Measurements from ENCODE around the gene CCER1.
"Not testable (repeated sequence)": the region's sequence is repeated elsewhere in the genome, so short reads cannot be mapped to it uniquely, and the experiment has no call there.

The CCER1 gene, protein sequence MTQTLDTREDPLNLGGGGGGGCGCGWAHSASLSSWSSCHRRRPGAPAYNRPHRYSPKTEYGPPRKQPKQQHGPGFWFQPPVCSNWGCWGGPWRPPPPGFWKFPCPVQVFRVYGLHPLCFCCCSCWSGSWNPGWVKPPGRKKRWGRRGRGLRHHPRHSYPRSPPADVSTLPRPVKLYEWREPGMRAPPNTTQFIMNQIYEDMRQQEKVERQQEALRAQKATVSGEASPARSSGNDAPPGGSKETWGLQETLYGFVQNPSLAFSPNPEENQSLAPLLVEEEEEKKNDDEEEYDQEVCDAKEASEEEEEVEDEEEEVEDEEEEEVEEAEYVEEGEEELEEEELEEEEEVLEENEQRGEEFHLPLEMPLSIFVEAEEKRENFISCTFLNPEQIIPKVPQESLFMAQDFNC

DNA sequence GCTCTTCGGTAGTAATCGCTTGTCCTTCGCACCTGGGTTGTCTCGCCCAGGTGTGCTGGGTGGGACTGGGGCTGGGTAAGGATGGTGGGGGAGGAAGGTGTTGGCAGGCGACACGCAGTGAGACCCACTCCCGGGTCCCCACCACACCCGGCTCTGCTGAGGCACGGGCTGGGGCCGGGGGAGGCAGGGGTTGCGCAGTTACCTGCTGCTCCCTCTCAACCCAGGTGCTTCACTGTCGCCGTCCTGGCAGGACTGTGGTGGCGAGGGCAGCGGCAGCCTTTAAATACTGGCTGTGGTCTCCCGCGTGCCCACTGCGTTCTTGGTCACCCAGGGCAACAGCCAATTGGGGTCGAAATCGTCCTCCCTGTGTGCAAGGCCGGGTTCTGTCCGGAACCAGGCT, at the start of gene CCER1:
Gene CCER1 (minus strand): TSS at position 256 of the 400 bp plus-strand sequence. CDS start 434 bp downstream, outside the sequence.
- DNase-seq, result no peak

DNA sequence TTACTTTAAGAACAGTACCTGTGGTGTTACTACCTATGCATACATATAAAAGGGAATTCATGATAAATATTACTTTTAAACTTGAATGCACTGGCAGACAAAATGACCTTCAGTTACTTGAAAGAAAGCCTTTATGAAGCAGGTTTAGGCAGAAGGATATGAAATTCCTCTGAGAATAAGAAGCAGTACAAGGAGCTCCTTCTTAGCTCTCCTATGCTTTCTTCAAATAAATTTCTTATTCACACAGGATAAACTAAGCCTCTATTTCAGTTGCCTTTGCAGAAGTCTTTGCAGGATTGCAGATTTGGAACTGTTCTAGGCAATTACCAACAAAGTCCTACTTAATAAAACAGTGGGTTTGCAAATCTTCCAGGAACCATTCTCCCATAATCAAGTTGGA, 48.8 kb upstream of the CCER1 start:
- DNase-seq, result no peak

DNA sequence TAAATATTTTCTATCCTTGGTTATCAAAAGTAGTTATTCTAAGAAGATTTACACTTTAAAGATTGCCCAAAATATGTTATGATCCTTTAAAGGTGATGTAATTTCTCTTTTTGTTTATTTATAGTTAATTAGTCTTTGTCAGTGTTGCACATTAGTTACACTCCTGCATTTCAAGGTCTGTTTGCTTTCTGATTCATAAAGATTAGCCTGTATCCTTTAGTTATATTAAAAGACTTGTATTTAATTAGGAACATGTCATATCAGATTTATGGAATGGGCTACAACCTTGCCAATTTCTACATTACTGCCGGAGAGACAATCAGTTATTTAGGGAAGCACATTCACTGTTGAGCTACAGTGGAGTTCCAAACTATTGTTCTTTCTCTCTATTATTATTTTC, 46.3 kb upstream of the CCER1 start:
- no peak for DNase-seq

DNA sequence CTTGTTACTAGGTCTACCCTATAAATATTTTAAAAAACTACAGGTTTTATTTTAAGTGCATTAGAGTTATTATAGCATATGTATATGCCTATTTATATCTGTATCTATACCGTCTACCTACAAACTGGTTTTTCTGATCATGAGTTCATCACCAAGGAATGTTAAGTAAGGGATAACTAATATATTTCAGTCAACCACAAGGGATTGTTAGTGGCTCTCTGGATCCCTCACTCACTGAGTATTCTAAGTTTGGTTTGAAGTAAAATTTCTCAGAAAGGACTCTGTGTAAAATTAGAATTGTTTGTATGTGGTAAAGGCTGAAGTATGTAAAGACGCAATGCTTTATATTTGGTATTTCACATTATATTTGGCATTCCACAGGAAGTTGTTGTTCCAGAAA, 45.0 kb upstream of the CCER1 start:
- DNase-seq, result no peak

DNA sequence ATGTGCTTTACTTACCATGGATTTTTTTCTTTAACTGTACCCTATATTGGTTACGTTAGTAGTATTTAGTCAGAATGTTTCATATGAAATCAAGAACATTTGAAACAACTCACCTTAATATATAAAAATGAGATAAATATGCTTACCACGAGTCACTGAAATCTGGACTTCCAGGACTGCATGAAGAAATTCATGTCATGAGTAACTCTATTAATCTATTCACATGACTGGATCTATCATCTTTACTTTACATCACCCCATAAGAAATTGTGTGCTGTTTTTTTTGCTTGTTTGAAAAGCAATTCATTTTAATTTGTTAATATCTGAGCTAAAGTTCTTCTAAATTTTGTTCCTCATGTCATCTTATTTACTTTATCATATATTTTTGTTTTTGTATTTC, 44.6 kb upstream of the CCER1 start:
- no peak for DNase-seq

DNA sequence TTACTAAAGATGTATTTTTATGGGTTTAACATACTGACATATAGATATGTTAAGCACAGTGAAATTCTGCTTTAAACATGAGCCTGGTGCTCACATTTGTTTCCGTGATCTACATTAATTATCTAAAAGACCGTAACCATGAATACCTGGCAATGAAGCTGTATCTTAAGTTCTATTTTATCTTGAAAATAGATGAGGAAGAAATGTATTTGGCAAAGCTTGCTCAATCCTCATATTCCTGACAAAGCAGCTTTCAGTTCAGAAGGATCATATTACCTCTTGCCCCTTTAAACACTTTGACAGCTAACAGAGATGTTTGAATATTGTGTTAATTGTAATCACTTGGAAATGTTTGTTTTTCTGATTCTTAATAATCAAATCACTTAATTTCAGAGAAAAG, 40.0 kb upstream of the CCER1 start:
- DNase-seq, result no peak

DNA sequence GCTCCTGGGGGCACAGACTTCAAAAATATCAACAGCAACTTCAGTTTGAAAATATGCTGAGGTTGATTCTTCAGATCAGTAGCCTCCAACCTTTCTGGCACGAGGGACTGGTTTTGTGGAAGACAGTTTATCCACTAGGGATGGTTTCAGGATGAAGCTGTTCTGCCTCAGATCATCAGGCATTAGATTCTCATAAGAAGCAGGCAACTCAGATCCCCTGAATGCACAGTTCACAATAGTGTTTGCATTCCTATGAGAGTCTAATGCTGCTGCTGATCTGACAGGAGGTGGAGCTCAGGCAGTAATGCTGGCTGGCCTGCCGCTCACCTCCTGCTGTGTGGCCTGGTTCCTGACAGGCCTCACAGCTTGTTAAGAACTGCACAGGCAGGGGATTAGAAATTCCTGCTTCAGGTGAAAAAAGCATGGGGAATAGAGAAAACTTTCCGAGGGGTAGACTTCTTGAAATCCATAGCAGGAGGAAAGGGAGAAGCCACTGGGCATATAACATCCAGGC, 37.0 kb upstream of the CCER1 start:
- no peak for DNase-seq

DNA sequence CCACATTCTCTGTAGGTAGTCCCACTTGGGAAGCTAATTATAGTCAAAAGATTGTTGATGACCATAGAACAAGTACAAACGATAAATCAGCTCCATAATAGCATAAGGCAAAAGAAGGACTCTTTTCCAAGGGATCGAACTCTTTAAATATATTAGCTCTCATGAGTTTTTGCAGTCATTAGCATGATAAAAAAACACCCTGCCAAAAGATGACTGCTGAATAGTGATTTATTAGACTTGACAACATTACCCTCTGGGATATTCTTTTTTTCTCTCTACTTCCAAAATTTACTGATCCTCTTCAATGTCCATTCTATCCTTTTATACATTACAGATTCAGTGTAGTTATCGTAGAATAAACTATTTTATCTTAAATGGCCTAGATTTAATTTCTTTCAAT, 35.6 kb upstream of the CCER1 start:
- DNase-seq, result no peak

DNA sequence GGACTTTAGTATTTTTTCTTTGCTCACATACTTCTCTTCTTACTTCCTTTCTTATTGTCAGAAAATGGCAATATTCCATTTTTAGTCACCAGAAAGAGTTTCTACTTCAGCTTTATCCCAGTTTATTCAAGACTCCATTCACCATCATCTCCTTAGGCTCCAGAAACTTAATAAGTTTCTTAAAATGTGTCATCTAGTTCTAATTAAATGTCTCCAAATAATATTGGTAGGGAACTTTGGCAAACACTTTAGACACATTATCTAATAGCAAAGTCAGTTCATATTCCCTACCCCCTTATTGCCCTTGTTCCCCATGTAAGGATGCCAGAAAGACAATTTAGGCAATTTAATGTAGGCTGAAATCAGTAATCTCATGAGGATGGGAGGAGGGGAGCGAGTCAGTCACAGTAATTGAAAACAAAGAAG, 34.7 kb upstream of the CCER1 start:
- DNase-seq, result no peak

DNA sequence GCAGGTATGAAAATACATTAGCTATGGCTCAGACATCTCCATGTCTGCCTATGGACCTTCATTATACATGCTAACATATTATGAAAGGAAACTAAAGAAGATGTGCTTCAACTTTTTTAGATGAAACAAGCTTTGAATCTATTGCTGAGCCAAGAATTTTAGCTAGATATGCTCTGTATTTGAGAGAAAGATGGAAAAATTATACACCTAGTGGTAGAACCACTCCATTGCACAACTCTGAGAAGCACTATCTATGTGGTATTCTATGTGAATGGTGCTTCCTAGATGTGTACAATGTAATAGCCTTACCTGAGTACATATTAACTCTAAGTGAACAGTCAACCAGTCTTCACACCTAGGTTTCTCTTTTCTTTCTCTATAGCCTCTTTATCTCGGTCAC, 32.5 kb upstream of the CCER1 start:
- DNase-seq, result no peak

DNA sequence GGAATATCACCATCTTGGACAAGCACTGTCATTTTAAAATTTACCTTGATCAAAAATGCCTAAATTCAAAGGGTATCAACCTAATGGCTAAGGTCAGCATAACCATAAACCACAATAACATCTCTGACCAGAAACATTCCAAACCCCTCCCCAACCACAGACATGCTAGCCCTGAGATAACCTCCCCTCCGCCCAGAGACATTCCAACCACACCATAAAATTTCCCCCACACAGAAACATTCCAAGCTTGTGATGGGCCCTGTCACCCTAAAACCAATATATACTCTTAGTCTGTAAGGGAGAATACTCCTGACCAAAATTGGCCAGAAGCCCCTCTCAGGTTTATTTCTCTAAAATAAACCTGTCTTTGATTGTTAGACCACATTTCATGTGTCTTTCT, 32.1 kb upstream of the CCER1 start:
- DNase-seq, result no peak

DNA sequence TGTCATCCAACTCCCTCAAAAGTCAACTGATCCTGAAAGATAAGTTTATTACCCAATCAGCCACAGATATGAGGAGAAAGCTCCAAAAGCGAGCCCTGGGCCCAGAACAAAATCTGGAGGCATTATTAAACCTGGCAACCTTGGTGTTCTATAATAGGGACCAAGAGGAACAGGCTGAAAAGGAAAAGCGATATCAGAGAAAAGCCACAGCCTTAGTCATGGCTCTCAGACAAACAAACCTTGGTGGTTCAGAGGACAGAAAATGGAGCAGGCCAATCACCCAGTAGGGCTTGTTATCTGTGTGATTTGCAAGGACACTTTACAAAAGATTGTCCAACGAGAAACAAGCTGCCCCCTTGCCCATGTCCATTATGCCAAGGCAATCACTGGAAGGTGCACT, 30.4 kb upstream of the CCER1 start:
- not testable (repeated sequence) for DNase-seq

DNA sequence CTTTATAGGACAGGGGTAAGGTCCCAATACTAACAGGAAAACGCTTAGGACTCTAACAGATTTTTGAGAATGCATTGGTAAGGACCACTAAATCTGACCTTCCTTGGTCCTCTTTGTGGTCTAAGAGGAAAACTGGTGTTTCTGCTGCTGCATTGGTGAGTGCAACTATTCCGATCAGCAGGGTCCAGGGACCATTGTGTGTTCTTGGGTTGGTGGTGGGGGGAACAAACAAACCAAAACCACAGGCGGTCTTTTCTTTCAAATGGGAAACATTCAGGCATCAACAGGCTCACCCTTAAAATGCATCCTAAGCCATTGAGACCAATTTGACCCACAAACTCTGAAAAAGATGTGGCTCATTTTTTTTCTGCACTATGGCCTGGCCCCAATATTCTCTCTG, 29.1 kb upstream of the CCER1 start:
- no peak for DNase-seq

DNA sequence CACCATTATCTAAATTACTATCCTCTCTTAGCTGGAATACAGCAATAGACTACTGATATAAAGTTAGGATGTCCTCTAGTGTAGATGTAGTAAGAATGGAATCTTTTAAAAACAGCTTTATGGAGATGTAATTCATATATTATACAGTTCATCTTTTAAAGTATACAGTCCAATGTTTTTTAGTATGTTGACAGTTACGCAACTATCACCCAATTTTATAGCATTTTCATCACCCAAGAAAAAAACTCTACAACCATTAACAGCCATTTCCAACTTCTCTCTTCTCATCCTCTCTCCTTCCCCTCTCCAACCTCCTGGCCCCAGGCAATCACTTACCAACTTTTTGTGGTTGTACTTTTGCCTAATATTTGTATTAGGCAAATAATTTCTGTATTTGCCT, 27.2 kb upstream of the CCER1 start:
- no peak for DNase-seq

DNA sequence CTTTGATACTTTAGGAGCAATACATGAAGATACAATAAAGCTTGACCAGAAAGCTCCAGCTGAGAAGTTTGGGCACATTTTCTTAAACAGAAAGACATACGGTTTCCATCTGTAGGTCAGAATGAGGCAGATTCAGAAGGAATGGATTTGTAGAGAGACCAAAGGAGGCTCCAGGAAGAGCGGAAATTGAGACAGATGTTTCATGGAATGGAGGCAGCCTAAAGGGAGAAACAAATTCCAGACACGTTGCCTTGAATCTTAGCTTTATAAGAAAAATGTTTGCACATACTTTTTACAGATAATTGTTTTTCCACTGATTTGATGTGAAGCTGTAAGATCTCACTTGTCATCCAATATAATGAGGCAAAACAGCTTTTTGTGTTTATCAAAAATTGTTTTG, 25.0 kb upstream of the CCER1 start:
- DNase-seq, result no peak

DNA sequence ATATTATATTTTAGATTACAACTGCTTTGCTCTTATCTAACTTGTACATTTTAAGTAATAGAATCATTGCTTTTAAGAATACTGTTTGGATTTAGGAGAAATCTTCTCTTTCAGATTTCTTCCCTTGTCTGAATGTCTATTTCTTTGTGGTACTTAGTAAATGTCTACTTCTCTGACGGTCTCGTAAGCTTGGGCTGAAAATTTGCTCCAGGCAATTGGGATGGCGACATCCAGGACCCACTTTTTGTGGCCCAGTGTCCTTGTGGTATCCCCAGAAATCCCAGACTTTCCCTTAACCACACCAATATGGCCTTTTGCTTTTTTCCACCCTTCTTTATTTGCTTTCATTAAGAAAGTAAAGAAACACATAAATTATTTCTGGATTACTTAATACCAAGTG, 24.0 kb upstream of the CCER1 start:
- no peak for DNase-seq

DNA sequence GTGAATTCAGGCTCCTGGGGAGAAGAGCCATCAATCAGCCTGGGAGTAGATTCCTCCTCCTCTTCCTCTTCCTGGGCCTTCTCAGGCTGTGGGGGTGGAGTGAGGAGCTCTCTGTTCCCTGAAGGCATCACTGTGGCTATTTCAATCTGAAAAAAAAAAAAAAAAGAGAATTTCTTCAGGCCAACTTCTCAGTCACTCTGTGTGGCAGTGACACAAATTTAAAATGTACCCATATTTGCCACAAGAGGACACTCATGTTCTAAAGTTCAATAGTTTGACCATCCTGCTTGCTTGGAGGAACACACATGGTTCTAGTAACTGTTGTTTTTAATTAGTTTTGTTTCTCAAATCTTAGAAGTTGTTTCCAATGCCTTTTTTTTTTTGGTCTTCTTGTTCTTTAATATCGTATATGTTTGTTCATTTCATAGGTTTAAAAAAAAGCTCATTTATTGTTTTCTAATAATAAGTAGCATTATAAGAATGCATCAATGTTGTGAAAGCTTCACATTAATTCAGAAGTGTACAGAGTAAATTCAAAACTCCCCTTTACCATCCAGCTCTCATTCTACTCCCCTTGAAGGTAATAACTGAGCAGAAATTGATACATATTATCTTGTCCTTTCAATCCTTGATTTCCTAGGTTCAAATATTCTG, 23.3 kb upstream of the CCER1 start:
- DNase-seq, result no peak

DNA sequence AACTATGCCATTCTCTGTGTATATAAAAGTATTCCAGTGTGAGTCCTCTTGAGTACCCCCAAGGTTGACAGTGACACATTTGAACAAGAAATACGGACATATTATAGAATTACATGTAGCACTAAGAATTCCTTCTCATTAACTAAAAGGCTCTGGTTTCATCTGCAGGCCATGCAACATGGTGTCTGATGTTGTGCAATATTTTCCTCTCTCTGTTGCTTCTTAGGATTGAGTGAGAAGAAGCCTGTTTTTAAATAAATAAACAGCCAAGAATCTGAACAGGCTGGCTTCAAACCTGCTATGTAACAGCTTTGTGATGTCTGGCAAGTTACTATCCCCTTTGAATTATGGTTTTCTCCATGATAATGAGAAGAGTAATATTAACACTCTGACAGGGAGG, 22.2 kb upstream of the CCER1 start:
- no peak for DNase-seq

DNA sequence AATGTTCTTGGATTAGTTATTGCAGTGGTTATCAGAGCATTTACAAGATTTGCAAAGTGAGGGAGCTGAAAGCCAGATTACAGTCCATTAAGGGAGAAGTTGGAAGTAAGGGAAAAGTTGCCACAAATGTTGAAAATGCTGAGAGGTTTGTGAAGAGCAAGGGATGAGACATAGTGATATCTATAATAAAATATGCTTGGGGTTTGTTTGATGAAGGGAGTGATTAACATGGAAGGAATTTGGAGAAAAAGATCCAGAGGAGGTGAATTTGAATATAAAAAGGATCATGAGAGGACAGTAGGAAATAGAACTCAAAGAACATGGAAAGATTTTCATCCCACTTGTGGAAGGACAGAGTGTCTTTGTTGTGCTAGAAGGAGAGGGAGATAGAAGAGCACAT, 19.3 kb upstream of the CCER1 start:
- DNase-seq, result no peak

DNA sequence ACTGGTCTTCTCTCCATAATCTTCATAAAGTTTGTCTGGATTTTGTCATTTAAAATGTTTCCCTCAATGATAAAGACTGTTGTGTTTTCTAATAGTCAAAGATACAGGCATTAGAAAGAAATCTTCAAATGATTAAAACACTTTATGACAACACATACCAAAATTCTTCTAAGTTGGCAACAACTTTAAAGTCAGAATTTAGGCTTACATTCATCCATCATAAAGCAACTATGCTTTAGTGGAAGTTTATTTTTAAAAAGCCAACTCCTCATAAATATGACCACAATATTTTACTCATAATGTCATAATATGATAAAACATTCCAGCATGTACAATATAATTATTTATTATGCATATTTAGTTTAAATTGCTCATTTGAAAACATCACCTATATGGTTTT, 17.2 kb upstream of the CCER1 start:
- DNase-seq, result no peak

DNA sequence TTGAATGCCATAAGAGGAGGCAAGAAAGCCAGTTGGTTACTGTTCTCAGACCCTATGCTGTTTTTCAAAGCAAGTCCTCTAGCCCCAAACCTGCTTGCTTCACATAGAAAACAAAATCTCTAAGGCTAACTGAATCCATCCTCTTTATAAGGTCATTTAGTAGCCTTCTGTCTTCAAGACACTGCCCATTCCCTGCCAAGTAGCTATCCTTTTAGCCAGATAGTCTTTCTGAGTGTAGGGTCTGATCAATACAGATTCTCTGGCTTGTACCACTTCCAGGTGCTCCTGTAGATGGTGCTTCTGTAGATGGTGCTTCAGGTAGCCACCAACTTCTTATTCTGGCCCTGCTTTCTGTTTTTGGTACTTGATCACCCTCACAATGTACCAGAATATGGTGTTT, 15.9 kb upstream of the CCER1 start:
- DNase-seq, result no peak

DNA sequence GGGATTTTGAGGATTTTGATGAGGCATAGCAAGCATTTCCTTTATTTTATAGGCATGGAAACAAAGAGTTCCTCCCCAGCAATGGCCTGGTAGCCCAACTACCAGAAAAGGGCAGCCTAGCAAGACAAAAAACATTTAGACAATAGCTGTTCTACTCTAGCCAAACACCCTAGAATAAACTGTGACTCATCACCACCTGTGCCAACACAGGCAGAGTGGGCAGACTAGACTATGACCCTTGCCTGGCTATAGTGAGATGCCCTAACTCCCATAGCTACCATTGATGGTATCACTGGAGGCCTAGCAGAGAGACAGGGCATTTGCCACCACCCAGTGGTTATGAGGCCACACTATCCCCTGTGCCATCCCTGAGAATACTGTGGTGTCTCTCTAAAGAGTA, 15.5 kb upstream of the CCER1 start:
- DNase-seq, result no peak

DNA sequence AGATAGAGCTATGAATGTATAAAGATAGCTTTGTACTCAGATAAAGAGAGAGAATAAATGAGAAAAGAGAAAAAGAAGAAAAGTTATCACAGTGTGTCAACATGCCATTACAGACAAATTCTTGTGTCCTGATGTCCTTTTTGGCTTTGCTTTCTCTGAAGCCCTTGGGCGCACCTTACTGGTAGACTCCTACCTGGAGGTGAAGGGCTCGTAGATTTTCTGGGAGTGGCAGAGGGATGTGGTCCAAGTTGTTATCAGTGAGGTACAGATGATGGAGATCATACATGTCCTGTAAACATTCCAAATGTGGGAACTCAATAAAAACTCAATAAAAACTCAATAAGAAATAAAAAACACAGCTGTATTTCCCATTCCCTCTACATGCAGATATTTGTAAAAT, 14.9 kb upstream of the CCER1 start:
- no peak for DNase-seq

DNA sequence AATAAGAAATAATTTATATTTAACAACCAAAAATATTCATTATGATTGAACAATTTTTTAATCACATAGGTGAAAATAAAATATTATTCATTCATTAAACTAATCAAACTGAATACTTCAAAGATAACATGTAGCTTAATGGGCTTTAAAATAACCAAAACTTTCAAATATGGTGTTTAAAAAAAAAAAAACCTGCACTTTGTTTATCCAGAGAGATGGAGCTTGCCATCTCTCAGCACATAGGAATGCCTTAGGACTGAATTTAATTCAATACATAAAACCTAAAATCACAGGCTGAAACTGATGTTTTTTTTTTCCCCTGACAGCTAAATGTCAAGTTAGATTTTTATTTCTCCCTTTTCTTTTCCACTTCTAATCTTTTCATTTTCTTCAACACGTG, 14.4 kb upstream of the CCER1 start:
- no peak for DNase-seq

DNA sequence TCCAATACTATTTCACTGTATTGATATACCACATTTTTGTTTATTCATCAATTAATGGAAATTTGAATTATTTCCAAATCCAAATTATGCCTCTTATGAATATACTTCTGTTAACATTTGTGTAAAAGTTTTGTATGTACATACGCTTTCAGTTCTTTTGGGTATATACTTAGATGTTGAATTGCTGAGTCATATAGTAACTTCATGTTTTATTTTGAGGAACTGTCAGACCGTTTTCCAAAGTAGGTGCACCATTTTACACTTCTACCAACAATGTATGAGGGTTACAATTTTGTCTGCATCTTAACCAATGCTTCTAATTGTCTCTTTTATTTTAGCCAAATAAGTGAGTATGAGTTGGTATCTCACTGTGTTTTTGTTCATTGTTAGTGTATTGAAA, 10.2 kb upstream of the CCER1 start:
- DNase-seq, result no peak

Data from CD4-positive, alpha-beta T cell treated with Interleukin-17A for 4 hours (primary cell).